Stimulated activated CD8-positive, alpha-beta memory T cell treated with anti-CD3 and anti-CD28 coated beads, Interleukin-15, amount 100 ng/mL, for 4 hours (primary cell): Measurements from ENCODE around the gene GCH1.
"Not testable (repeated sequence)": the region's sequence is repeated elsewhere in the genome, so short reads cannot be mapped to it uniquely, and the experiment has no call there.

Source experiments
- DNase-seq, 2 donors: peaks; one replicate each; pipeline ENCODE4 v3.0.0-alpha.2; 2020; ENCODE audit warnings: low read depth in 2 of 2

GCH1 gene

DNA sequence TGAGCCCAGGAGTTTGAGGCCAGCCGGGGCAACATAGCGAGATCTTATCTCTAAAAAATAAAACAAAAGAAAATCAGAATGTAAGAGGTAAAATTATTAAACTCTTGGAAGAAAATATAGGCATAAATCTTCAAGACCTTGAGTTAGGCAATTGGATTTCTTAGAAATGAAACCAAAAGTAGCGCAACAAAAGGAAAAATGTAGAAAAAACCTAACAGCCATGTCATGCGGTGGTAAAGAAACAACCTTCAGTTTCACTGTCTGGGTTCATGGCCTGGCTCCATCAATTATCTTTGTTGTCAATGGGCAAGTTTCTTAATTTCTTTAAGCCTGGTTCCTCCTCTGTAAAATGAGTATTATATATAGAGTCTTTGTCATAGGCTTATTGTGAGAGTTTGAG is 5.6 kb upstream of the GCH1 start:
- no peak for DNase-seq

DNA sequence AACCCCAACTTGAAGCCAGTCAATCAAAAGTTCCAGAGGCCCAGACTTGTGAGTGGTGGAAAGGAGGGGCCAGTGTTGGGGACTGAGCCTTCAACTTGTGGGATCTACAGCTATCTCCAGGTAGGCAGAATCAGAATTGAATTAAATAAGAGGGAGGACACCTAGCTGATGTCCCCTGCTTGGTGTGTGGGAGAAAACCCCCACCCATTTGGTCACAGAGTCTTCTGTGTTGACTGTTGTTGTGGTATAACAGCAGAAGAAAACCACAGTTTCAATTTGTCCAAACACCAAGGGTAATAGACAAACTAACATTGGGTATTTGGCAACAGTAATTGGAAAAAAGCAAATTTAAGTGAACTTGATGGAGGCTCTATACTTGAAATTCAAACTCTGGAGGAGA is 3.4 kb upstream of the GCH1 start:
- DNase-seq: no peak

DNA sequence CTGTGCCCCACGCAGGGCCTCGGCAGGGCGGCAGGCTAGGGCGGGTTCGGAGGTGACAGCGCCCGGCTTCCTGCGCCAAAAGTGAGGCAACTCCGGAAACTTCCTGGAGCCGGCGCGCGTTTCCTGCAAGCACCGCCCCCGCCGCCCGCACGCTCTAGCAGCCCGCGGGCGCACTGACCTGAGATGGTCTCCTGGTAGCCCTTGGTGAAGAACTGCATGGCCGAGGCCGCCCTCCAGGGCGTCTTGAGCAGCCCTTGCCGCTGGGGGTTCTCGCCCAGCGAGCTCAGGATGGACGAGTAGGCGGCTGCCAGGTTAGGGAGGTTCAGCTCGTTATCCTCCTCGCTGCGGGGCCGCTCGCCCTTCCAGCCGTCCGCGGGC is 494 bp downstream of the GCH1 start:
- DNase-seq: peak; percentile 52 to 70

DNA sequence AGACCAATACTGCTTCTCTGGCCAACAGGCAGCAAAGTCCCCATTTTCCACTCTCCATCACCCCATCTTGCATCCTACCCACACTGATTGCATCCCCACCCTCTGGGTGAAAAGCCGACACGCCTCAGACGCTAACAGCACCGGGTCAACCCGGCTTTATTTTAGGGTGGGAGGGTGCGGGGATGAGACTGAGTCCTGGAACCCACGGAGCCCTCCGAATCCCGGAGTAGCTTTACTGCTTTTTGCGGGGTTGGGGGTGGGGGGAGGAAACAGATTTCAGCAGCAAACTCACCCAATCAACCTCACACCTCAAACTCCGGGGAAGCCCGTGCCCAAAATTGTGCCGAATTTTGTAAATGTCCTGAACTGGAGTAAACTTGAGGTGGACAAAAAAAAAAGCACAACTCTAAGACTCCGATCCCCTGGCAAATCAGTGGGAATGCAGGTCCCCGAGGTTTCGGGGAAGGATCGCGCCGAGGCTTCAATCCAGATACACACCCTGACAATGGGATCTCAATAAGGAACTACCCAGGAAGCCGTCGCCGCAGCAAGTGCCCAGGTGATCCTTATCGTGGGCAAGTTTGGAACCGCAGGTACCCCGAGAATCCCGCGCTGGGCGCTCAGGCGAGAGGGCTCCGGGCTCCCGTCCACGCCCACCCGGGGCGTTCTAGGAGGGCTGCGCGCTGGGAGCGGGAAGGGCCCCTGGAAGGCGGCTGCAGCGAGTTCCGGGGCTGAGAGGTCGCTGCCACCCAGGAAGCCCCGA is 1.1 kb downstream of the GCH1 start:
- no peak for DNase-seq

DNA sequence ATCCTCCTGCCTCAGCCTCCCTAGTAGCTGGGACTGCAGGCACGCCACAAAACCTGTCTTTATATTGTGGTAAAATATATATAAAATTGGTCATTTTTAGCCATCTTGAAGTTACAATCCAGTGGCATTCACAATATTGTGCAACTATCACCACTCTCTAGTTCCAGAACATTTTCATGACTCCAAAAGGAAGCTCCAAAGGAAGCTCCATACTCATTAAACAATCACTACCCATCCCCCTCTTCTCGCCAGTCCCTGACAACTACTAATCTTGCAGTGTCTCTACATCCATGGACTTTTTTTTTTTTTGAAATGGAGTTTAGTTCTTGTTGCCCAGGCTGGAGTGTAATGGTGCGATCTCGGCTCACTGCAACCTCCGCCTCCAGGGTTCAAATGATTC is 3.1 kb downstream of the GCH1 start:
- no peak for DNase-seq

DNA sequence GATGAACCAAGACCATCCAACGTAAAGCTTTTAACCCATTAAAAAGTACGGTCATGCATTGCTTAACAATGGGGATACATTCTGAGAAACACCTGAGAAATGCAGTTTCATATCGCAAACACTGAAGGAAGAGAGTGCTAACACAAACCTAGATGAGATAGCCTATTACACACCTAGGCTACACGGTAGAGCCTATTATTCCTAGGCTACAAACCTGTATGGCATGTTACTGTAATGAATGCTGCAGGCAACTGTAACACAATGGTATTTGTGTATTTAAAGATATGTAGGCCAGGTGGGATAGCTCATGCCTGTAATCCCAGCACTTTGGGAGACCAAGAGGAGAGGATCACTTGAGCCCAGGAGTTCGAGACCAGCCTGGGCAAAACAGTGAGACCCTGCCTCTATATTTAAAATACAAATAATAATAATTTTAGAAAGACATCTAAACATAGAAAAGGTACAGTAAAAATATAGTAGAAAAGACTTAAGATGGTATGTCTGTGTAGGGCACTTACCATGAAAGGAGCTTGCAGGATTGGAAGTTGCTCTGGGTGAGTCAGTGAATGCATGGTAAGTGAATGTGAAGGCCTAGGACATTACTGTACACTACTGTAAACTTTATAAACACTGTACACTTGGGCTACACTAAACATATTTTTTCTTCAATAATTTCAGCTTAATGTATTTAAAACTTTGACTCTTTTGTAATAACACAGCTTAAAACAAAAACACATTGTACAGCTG is 4.6 kb downstream of the GCH1 start:
- DNase-seq: not testable (repeated sequence)

DNA sequence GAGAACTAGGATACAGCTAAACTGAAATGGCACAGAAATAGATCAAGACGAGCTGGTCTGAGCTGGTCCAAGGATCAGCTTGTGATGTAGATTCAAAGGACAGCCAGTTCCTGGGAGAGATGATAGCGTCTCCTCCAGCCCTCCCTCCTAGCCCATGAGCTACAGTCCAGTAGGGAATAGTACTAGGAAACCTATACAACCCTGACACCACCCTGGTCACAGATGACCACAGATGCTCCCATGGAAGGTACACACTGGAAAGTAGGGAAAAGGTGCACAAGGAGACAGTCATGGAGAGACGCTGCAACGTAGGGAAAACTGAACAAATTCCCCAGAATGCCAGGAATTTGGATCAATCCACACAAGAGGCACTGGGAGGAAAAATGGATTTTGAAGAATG is 6.9 kb downstream of the GCH1 start:
- DNase-seq: no peak

DNA sequence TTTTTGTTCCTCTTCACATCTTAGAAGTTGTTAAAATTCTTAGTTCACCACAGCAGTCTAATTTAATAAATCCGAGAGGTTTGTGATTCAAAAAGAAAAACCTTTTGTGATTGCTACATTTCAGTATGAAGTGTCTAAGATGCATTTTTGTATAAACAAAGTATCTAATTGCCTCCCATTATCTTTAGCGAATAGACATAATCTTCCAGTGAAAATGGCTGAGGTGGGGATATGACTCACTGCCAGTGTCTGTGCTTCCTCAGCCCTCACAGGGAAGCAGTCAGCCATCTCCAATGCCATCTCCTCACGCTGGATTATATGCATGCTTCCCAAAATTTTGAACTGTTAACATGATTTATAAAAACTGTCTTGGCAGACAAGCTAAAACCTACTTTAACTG is 7.6 kb downstream of the GCH1 start:
- no peak for DNase-seq

DNA sequence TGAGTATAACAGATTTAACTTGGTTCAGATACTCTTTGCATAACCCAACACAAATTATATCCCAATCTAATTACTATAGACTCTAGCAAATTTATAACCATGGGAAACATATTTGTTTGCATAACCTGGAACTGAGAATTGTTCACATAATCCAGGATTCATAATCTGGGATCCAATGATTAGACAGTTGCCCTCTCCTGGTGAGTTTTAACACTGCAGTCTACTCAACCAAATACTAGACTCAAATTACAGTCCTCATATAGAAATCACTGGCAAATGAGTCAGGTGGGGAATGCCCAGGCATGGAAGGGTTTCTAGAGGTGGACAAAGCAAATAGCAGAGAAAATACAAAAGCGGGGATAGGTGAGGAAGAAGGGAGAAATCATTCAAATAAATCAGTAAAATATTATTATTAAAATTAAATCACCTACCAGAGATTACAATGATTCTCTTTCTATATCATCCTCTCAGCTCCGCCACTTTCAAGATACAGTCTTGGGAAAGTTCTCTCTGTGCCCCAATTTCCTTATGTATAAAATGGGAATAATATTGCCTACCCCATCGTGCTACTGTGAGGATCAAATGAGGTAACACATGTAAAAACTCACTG is 9.4 kb downstream of the GCH1 start:
- peak in 1 of 2 donors; percentile 18 for DNase-seq

DNA sequence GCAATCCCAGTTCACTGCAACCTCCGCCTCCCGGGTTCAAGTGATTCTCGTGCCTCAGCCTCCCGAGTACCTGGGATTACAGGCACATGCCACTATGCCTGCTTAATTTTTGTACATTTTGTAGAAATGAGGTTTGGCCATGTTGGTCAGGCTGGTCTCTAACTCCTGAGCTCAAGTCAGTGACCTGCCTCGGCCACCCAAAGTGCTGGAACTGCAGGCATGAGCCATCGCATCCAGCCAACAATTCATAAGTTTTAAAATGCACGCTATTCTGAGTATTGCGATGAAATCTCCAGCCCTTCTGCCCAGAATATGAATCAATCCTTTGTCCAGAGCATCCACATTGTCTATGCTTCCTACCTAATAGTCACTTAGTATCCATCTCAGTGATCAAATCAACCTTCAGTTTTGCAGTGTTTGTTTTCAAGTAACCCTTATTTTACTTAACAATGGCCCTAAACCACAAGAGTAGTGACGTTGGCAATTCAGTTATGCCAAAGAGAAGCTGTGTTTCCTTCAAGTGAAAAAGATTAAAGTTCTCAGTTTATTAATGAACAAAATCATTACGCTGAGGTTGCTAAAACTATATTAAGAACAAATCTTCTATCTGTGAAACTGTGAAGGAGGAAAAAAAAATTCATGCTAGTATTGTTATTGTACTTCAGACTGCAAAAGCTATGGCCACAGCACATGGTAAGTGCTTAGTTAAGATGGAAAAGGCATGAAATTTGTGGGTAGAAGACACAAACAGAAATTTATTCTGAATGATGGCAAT is 11.0 kb downstream of the GCH1 start:
- DNase-seq: no peak

DNA sequence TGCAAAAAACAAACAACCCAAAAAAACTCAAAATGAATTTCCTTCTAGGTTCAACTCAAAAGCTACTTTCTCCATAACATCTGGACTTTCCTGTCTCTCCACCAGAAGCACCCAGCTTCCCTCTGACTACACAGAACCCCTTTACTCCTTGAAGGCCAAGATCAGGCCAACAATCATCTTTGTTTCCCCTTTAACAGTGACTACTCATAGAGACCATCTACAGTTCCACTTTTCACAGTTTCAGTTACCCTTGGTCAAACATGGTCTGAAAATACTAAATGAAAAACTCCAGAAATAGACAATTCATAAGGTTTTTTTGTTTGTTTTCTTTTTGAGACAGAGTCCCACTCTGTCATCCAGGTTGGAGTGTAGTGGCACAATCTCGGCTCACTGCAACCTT is 11.8 kb downstream of the GCH1 start:
- no peak for DNase-seq

DNA sequence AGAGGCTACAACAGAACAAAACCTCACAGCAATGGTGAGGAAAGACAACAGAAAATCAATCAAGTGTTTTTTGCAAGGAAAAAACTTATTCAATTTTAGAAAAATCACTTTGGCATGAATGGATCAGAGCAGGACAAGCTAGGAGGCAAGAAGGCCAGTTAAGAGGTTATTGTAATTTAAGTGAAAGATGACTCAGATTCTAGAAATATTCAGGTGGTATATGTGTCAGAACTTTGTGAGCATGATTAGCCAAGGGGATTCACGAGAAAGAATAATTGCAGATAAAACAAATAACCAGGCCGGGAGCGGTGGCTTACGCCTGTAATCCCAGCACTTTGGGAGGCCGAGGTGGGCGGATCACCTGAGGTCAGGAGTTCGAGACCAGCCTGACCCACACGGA is 12.7 kb downstream of the GCH1 start:
- DNase-seq: no peak

DNA sequence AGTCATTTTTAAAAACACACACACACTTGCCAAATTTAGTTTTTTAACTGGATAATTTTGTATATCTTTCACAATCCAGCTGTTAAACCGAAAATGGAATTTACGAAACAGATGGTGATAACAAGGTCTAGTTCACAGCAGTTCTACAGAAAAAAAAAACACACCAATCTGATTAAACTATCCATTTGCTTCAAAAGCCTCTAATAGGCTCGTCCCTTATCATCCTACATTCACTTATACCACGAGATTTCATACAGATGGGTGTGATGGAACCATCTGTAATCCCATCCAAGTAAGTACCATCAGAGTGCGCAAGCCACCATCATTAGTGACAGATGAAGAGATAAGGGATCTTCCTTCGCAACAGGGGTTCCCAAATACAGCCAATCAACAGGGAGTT is 20.1 kb downstream of the GCH1 start:
- DNase-seq: no peak

DNA sequence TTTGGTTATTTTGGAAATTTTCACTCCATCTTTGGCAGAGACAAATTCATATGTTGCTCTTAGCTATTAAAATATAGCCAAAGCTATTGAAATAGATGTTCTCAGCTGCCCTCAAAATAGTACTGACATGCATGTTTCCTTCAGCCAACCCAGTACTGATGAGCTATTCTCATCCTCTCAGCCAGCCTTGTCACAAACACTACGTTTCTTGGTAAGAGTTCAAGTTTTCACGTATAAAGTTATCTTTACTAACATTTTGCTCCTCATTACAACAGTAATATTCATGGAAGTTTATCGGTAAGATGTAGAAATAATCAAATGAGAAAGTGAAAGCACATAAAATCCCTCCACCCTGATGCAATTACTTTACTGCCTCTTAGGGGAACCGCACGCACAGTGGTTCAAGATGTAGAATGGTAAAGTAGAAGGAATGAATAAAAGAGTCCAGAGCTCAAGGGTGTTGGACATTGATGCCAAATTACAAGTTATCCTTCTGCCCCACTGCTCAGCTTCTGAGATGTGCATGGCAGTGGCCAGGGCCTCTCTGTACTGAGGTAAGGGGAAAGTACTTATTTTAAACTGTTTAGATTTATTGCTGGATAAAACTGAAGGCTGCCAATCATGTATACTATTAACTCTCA is 20.7 kb downstream of the GCH1 start:
- no peak for DNase-seq

DNA sequence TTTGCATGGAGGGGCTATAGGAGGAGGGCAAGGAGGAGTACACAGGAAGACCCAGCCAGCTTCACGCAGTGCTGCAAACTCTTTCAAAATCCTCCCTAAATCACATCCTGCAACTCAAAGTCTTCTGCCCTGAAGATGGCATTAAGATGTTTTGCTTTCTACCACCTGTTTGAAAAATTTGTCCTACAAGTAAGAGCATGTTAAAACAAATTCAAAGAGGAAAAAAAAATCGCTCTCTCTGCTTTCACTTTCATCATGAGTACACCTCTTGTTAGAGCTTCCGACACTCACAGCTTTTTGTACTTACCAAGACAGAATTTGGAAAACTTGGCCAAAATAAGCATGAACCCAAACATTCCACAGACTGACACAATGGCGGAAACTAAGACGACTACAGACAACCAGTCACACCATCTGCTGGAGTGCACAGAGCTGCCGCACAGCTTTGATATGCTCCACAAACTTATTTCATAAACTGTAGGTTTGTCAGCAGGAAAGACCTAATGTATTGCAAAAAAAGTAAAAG is 21.3 kb downstream of the GCH1 start:
- DNase-seq: no peak

DNA sequence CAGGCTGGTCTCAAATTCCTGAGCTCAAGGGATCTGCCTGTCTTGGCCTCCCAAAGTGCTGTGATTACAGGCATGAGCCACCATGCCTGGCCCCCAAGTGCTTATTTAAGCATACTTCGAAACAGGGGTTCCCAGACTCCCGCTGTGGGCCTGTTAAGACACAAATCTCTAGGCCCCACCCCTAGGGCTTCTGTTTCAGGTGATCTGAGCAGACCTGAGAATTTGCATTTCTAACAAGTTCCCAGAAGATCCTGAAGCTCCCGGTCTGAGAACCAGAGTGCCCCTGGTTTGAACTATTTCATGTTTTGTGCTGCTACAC is 25.0 kb downstream of the GCH1 start:
- DNase-seq: no peak

DNA sequence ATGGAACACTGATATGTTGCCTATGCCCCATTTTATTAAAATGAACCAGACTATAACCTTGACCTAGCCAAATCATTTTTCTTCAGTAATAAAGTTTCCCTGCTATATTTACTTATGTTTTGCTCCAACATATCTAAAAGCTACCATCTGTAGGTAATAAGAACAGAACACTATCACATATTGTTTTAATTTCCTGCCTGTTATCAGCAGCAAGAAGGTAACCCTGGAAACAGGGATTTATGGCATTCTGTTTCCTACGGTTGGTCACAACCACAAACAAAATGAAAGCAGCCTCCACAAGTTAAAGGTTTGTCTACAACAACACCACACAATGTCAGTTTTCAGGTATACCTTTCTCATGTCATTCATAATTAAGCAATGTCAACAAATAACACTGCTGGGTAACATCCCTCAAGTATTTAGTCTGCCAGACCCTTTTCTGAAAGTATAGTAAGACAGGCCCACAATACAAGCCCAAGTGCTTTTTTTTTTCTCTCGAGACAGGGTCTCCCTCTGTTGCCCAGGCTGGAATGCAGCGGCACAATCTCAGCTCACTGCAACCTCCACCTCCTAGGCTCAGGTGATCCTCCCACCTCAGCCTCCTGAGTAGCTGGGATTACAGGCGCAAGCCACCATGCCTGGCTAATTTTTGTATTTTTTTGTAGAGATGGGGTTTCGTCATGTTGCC is 25.5 kb downstream of the GCH1 start:
- no peak for DNase-seq

DNA sequence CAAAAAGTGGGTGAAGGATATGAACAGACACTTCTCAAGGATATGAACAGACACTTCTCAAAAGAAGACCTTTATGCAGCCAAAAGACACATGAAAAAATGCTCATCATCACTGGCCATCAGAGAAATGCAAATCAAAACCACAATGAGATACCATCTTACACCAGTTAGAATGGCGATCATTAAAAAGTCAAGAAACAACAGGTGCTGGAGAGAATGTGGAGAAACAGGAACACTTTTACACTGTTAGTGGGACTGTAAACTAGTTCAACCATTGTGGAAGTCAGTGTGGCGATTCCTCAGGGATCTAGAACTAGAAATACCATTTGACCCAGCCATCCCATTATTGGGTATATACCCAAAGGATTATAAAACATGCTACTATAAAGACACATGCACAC is 27.0 kb downstream of the GCH1 start:
- DNase-seq: not testable (repeated sequence)

DNA sequence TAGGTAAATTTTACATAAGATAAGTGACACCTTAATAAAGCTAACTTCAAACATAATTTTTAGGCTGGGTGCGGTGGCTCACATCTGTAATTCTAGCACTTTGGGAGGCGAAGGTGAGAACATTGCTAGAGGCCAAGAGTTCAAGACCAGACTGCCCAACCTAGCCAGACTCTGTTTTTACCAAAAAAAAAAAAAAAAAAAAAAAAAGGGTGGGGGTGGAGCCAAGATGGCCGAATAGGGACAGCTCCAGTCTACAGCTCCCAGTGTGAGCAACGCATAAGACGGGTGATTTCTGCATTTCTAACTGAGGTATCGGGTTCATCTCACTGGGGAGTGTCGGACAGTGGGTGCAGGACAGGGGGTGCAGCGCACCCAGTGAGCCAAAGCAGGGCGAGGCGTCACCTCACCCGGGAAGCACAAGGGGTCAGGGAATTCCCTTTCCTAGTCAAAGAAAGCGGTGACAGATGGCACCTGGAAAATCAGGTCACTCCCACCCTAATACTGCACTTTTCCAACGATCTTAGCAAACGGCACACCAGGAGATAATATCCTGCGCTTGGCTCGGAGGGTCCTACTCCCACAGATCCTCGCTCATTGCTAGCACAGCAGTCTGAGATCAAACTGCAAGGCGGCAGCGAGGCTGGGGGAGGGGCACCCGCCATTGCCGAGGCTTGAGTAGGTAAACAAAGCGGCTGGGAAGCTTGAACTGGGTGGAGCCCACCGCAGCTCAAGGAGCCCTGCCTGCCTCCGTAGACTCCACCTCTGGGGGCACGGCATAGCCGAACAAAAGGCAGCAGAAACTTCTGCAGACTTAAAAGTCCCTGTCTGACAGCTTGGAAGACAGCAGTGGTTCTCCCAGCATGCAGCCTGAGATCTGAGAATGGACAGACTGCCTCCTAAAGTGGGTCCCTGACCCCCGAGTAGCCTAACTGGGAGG is 32.2 kb downstream of the GCH1 start:
- not testable (repeated sequence) for DNase-seq

DNA sequence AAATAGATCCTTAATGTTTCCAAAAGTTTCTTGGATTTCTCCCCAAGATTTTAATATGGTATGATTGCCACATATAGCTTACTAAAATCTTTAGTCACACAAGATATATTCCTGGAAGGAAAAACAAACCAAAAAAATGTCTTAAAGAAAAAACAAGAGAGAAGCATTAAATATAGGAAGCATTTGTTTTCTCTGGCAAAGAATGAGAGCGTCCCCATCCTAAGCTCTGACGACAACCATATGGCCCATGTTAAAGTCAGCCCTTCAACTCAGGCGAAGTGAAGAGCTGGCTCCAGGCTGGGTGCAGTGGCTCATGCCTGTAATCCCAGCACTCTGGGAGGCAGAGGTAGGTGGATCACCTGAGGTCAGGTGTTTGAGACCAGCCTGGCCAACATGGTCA is 35.6 kb downstream of the GCH1 start:
- no peak for DNase-seq
